Measurements from ENCODE around the gene FAM167B.

DNA sequence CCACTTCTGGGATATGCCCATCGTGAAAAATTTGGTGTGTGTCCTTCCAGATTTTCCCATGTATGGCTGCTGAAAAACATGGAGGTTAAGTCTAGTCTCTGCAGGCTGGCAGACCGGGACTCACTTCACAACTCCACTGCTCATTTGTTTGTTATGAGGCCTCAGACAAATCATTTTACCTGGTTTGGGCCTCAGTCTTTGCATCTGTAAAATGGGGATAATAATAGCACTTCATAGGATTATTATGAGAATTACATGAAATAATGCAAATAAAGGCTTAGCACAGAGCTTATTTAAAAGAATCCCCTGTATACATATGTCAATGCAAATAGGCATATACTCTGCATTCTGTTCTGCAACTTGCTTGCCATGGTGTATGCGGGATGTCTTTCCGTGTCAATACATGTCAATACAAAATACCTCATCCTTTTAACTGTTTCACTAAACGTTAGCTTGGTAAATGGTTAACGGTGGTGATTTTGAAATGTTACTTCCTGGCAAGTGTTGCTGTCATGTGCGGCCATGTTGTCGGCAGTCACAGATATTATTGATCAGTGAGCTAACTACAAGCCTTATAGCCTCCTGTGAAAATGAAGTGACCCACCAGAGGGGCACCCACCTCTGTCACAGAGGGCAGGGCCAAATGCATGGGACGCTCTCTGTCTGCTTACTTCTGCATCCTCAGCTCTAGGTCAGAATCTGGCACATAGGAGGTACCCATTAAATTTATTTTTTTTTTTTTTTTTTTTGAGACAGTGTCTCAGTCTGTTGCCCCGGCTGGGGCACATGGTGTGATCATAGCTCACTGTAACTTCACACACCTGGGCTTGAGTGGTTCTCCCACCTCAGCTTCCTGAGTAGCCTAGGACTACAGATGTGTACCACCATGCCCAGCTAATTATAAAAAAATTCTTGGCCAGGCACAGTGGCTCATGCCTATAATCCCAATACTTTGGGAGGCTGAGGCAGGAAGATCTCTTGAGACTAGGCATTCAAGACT, 8.3 kb downstream of the FAM167B start:
- TF ChIP-seq, protein P1, sequence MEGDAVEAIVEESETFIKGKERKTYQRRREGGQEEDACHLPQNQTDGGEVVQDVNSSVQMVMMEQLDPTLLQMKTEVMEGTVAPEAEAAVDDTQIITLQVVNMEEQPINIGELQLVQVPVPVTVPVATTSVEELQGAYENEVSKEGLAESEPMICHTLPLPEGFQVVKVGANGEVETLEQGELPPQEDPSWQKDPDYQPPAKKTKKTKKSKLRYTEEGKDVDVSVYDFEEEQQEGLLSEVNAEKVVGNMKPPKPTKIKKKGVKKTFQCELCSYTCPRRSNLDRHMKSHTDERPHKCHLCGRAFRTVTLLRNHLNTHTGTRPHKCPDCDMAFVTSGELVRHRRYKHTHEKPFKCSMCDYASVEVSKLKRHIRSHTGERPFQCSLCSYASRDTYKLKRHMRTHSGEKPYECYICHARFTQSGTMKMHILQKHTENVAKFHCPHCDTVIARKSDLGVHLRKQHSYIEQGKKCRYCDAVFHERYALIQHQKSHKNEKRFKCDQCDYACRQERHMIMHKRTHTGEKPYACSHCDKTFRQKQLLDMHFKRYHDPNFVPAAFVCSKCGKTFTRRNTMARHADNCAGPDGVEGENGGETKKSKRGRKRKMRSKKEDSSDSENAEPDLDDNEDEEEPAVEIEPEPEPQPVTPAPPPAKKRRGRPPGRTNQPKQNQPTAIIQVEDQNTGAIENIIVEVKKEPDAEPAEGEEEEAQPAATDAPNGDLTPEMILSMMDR (conservative IDR thresholded peaks at IDR 0.05), result no peak
- TF ChIP-seq ZFX (IDR thresholded peaks at IDR 0.05), result no peak
